ENCODE measurements around the gene LRMDA. TPM values are rescaled to one million over a fixed set of nuclear protein-coding genes. Genes with fewer than 3 reads are reported as not detected.

LRMDA gene
- 0.55 TPM for polyA plus RNA-seq (2013, experiment 1 of 2)
- polyA plus RNA-seq (2013, experiment 2 of 2): 1.3 TPM

DNA sequence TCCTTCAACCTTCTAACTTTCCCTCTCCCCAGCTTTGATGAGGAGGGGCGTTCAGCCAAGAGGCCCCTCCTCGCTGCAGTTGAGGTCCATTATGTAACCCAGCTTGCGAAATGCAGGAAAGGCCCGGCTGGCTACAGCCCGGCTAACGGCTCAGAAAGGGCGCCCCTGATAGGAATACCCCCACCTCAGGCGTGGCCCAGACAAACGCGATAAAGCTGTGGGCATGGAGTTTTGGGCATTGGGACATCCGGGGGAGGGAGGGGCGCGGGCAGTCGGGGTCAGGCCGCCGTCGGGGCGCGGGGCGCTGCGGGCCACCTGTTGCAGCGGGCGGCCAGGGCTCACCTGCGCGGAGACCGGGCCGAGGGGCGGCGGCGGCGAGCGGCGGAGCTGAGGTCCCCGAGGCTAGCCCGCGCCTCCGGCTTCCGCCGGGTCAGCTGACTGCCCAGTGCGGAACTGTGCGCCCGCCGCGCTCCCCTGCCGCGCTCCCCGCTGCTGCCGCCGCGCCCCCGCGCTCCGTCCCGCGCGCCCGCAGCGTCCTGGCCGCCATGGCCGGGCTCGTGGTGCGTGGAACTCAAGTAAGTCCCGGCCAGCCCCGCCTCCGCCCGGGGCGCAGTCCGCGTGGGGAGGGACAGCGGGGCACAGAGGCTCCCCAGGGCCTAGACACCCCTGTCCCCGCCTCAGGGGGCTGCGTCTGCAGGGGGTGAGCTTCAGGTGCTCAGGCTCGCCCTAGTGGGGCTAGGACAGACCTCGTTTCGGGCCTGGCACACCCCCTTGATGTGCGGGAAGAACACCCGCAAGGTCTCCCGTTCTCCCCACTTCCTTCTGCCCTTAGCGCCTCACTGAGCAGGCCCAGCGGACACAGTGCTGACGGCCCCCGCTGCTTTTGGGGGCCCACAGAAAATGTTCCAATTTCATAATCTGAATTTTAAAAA lies at the start of gene LRMDA:
LRMDA (plus strand) TSS at position 445 of the 932 bp plus-strand sequence.
- no peak within 1 kb of the TSS for H3K27ac ChIP-seq (ENCODE audit: low read depth, low read length)
- peaks cover 100% of the 10 kb centered on the region for H3K27me3 ChIP-seq (ENCODE audit: insufficient read depth, low read length)
- no peaks in the 10 kb centered on the region for H3K36me3 ChIP-seq (ENCODE audit: insufficient read depth, low read length)
- peaks cover 36% of the 10 kb centered on the region for H3K4me1 ChIP-seq (ENCODE audit: insufficient read depth, low read length)
- H3K4me3 ChIP-seq (ENCODE audit: low read length): peak within 1 kb of the TSS; percentile 36
- 5% methylated on average over 82 of the region's 82 CpGs for WGBS
- no peaks in the 10 kb centered on the region for H3K9me3 ChIP-seq (ENCODE audit: insufficient read depth, low read depth, low read length)
- H3K9ac ChIP-seq (ENCODE audit: low read depth, low read length): no peak within 1 kb of the TSS

GRCh38 chr10:75386128-75386527 lies 45.3 kb upstream of the LRMDA start:
- Histone ChIP-seq H3K27me3 (ENCODE audit: insufficient read depth, low read length) (peaks cover 9% of the 10 kb centered on the region), H3K27ac (ENCODE audit: low read depth, low read length) (no peak overlapping the region), H3K4me3 (ENCODE audit: low read length) (no peak overlapping the region), H3K9ac (ENCODE audit: low read depth, low read length) (no peak overlapping the region), H3K4me1 (ENCODE audit: insufficient read depth, low read length) (no peaks in the 10 kb centered on the region), H3K36me3 (ENCODE audit: insufficient read depth, low read length) (no peaks in the 10 kb centered on the region), H3K9me3 (ENCODE audit: insufficient read depth, low read depth, low read length) (peaks cover 4% of the 10 kb centered on the region; the same call in 1 of the 2 replicates)
- 91% methylated on average over 3 of the region's 3 CpGs for WGBS

DNA sequence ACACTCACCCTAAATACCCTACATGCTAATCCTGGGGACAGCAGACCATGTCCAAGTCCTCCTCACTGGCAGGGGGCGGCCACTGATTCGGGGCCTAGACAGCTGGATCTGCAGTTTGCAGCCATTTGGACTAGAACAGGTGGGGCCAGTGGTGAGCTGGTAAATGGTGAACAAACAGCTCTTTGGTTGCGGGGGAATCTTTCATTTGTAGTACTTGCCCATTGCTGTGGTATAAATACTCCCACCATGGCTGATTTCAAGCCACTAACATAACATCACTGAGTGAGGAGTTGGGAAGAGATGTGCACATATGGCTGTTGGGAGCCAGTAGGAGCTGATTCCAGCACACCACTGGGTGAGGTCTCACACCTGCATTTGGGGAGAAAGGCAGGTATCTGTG lies 43.3 kb upstream of the LRMDA start:
- WGBS: 89% methylated on average over 2 of the region's 3 CpGs

DNA sequence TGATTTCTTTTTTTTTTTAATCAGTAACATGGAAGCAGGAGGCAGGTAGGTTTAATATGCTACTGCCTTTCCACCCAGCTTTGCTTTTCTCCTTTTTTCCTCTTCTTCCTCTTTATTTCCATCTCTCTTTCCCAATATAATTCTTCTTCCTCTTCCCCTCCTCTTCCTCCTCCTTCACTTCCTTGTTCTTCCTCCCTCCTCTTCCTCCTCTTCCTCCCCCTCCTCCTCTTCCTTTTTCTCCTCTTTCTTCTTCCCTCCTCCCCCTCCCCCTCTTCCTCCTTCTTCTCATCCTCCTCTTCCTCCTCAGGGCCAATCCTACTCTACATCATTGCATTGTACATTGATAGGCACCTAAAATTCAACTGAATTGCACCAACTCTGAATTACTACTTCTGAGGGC lies 41.2 kb upstream of the LRMDA start:
- Histone ChIP-seq H3K27me3 (ENCODE audit: insufficient read depth, low read length) (peaks cover 50% of the 10 kb centered on the region), H3K36me3 (ENCODE audit: insufficient read depth, low read length) (no peaks in the 10 kb centered on the region), H3K4me3 (ENCODE audit: low read length) (no peak overlapping the region), H3K9me3 (ENCODE audit: insufficient read depth, low read depth, low read length) (peaks cover 4% of the 10 kb centered on the region; the same call in 1 of the 2 replicates), H3K27ac (ENCODE audit: low read depth, low read length) (no peak overlapping the region), H3K9ac (ENCODE audit: low read depth, low read length) (no peak overlapping the region), H3K4me1 (ENCODE audit: insufficient read depth, low read length) (no peaks in the 10 kb centered on the region)

More for the DNA sequence above, 43.3 kb upstream of the LRMDA start:
- Histone ChIP-seq H3K27me3 (ENCODE audit: insufficient read depth, low read length) (peaks cover 29% of the 10 kb centered on the region), H3K4me3 (ENCODE audit: low read length) (no peak overlapping the region), H3K9ac (ENCODE audit: low read depth, low read length) (no peak overlapping the region), H3K36me3 (ENCODE audit: insufficient read depth, low read length) (no peaks in the 10 kb centered on the region), H3K4me1 (ENCODE audit: insufficient read depth, low read length) (no peaks in the 10 kb centered on the region), H3K9me3 (ENCODE audit: insufficient read depth, low read depth, low read length) (peaks cover 4% of the 10 kb centered on the region; the same call in 1 of the 2 replicates), H3K27ac (ENCODE audit: low read depth, low read length) (no peak overlapping the region)

GRCh38 chr10:75392271-75392670 lies 39.2 kb upstream of the LRMDA start:
- Histone ChIP-seq H3K4me1 (ENCODE audit: insufficient read depth, low read length) (no peaks in the 10 kb centered on the region), H3K27me3 (ENCODE audit: insufficient read depth, low read length) (peaks cover 71% of the 10 kb centered on the region), H3K9ac (ENCODE audit: low read depth, low read length) (no peak overlapping the region), H3K4me3 (ENCODE audit: low read length) (no peak overlapping the region), H3K36me3 (ENCODE audit: insufficient read depth, low read length) (no peaks in the 10 kb centered on the region), H3K9me3 (ENCODE audit: insufficient read depth, low read depth, low read length) (no peaks in the 10 kb centered on the region), H3K27ac (ENCODE audit: low read depth, low read length) (no peak overlapping the region)
- 76% methylated on average over 2 of the region's 2 CpGs for WGBS

- Histone ChIP-seq H3K9ac (ENCODE audit: low read depth, low read length) (no peak overlapping the region), H3K4me3 (ENCODE audit: low read length) (no peak overlapping the region), H3K4me1 (ENCODE audit: insufficient read depth, low read length) (peaks cover 4% of the 10 kb centered on the region), H3K27me3 (ENCODE audit: insufficient read depth, low read length) (peaks cover 76% of the 10 kb centered on the region), H3K36me3 (ENCODE audit: insufficient read depth, low read length) (no peaks in the 10 kb centered on the region), H3K27ac (ENCODE audit: low read depth, low read length) (no peak overlapping the region), H3K9me3 (ENCODE audit: insufficient read depth, low read depth, low read length) (no peaks in the 10 kb centered on the region)
Observed at GRCh38 chr10:75392744-75393143, 38.7 kb upstream of the LRMDA start.

- 91% methylated on average over 7 of the region's 7 CpGs for WGBS
- no peaks in the 10 kb centered on the region for H3K9me3 ChIP-seq (ENCODE audit: insufficient read depth, low read depth, low read length)
Observed at GRCh38 chr10:75394221-75394620, 37.2 kb upstream of the LRMDA start.

DNA sequence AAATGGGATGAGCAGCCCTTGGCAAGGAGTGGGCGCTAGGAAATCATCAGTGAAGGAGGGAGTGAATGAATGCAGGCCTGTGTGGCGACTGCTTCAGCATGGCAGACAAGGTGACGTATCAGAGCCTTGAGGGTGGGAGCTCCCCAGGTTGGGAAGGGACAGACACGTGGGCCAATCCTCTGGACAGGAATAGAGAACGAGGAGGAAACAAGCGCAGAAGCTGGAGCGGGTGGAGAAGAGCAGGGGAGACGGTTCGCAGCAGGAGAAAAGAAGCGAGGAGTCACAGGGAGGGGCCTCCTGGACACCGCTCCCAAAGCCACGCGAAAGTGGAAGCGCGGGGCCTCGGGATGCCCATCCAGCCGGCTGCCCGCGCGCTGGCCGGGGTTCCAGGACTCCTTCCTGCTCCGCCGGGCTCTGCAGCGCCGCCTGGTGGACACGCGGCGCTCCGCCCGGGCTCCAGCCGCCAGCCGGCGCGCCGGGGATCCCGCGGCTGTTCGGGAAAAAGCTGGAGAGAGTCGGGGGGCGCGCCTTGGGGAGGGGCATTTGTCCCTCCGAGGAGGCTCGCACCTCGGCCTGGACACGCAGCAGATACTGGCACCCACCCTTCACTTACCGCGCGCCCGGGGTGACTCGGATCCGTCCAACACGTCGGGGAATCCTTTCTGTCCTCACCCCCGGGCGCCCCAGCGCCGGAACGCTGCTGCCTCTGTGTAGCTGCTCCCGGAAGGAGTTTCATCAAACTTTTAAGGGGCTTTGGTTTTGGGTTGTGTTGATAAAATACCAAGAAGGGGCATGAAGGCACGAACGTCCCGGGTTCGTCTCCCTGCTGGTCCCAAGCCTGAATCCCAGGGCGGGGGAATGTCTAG lies 36.1 kb upstream of the LRMDA start:
- no peaks in the 10 kb centered on the region for H3K36me3 ChIP-seq (ENCODE audit: insufficient read depth, low read length)
- H3K9ac ChIP-seq (ENCODE audit: low read depth, low read length): no peak overlapping the region; the same call in 1 of the 2 replicates
- H3K4me1 ChIP-seq (ENCODE audit: insufficient read depth, low read length): peaks cover 10% of the 10 kb centered on the region
- no peak overlapping the region for H3K27ac ChIP-seq (ENCODE audit: low read depth, low read length)
- no peaks in the 10 kb centered on the region for H3K9me3 ChIP-seq (ENCODE audit: insufficient read depth, low read depth, low read length)
- peaks cover 100% of the 10 kb centered on the region for H3K27me3 ChIP-seq (ENCODE audit: insufficient read depth, low read length)
- 8% methylated on average over 64 of the region's 64 CpGs for WGBS
- peak overlapping the region; percentile 57 for H3K4me3 ChIP-seq (ENCODE audit: low read length)

More at GRCh38 chr10:75394221-75394620, 37.2 kb upstream of the LRMDA start:
- Histone ChIP-seq H3K27ac (ENCODE audit: low read depth, low read length) (no peak overlapping the region), H3K4me3 (ENCODE audit: low read length) (no peak overlapping the region), H3K9ac (ENCODE audit: low read depth, low read length) (no peak overlapping the region), H3K27me3 (ENCODE audit: insufficient read depth, low read length) (peaks cover 90% of the 10 kb centered on the region), H3K4me1 (ENCODE audit: insufficient read depth, low read length) (peaks cover 10% of the 10 kb centered on the region), H3K36me3 (ENCODE audit: insufficient read depth, low read length) (no peaks in the 10 kb centered on the region)

DNA sequence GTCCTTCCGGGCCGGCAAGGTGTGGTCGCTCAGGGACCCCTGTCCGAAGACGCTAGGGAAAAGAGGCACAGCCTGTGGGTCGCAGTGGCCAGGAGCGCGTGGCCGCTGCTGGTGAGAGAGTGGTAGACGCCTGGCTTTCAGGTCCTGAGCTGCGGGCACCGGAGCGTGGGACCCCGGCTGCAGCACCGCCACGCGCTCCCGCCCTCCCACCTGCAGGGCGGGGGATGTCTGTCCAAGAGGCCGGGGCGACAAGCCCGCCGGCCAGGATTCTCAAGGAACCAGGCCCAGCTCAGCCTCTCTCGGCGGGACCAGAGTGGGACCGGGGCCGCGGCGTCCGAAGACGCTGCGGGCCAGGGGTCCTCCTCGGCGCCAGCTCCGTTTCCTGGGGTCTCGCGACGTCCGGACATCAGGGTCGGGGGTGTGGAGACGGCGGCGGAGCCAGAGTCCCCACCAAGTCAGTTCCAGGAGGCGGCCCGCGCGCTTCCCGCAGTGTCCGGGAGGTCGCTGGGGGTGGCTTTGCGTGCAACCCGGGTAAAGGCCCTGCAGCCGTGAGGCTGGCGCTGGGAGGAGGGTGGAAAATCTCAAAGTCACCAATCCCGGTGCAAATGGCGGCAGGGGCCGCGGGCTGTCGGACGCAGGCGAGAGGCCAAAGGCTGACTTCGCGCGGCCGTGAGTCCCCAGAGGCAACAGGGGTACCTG lies 35.3 kb upstream of the LRMDA start:
- H3K27me3 ChIP-seq (ENCODE audit: insufficient read depth, low read length): peaks cover 100% of the 10 kb centered on the region
- no peak overlapping the region; the same call in 1 of the 2 replicates for H3K9ac ChIP-seq (ENCODE audit: low read depth, low read length)
- H3K27ac ChIP-seq (ENCODE audit: low read depth, low read length): no peak overlapping the region
- H3K4me3 ChIP-seq (ENCODE audit: low read length): peak overlapping the region; percentile 57
- H3K36me3 ChIP-seq (ENCODE audit: insufficient read depth, low read length): no peaks in the 10 kb centered on the region
- no peaks in the 10 kb centered on the region for H3K9me3 ChIP-seq (ENCODE audit: insufficient read depth, low read depth, low read length)
- peaks cover 10% of the 10 kb centered on the region for H3K4me1 ChIP-seq (ENCODE audit: insufficient read depth, low read length)
- WGBS: 1% methylated on average over 65 of the region's 65 CpGs

DNA sequence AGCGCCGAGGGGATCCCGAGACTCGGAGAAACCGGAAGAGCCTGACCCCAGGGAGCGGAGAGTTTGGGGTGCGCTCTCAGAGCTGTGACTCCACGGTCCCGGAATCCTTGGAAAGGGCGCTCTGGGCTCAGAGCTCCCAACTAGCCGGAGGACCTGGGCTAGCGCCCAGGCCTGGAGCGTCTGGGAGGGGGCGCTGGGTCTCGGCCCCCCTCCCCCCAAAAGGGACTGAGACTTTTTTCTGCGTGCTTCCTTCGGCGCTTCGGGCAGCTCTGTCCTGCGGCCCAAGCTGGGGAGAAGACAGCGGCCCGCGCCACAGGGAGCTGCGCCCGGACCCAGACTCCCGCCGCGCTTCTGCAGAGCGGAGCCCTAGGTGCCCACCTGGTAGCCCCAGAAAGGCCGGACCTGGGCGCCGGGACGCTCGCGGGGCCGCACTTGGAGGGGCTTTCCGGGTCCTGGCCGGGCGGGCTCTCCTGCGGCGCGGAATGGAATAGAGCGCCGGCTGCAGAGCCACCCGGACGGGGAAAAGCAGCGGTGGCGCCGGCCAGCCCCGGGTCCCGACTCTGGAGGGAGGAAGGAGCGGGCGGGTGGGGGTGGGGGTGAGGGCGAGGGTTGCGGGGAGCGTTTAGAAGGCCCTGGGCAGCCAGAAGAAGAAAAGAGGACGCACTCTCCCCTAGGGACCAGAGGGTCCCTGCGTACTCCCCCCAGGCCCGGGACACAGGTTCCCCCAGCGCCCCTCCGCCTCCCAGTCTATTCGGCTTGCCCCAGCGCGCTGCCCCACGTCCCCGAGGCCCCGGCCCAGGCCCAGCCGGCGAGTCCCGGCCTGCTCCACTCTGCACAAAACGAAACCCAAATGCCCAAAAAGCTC lies 34.6 kb upstream of the LRMDA start:
- H3K9ac ChIP-seq (ENCODE audit: low read depth, low read length): no peak overlapping the region
- peaks cover 10% of the 10 kb centered on the region for H3K4me1 ChIP-seq (ENCODE audit: insufficient read depth, low read length)
- under 1% methylated on average over 68 of the region's 71 CpGs for WGBS
- H3K4me3 ChIP-seq (ENCODE audit: low read length): peak overlapping the region; percentile 57
- no peak overlapping the region for H3K27ac ChIP-seq (ENCODE audit: low read depth, low read length)
- no peaks in the 10 kb centered on the region for H3K9me3 ChIP-seq (ENCODE audit: insufficient read depth, low read depth, low read length)
- no peaks in the 10 kb centered on the region for H3K36me3 ChIP-seq (ENCODE audit: insufficient read depth, low read length)
- H3K27me3 ChIP-seq (ENCODE audit: insufficient read depth, low read length): peaks cover 99% of the 10 kb centered on the region
